ENCODE data around the gene RHEX. TPM values are rescaled to one million over a fixed set of nuclear protein-coding genes. Genes with fewer than 3 reads are reported as not detected.

RHEX gene
- total RNA-seq, 2 donors from 2014 or later: not detected

DNA sequence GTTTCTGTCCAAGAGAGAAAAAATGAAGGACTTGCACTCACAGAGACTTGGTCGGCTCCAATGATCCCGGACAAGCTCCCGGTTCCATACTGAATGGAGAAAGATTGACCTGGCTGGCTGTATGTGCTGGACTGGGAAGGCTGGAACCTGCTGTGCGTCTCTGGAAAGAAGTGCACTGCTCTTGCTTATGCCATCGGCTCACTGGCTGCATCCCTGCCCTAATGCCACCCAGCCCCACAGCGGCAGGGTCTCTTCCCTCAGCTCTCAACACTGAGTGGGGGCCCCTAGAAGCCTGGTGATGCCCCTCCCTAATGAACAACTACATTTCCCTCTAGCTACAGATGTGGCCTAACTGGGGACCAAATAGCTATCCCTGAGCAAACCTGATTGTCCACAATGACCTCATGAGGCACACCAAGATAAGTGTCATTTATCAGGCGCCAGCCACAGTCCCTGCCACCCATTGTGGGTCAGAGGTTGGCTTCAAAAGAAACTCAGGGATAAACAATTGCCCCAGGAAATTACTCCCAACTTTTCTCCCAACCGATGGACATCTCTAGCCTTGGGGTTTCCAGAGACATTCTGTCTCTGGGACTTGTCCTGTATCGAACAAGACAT lies 31.9 kb upstream of the RHEX start:
- Mint-ChIP-seq H3K27me3 (peaks cover 16% of the 10 kb centered on the region), H3K4me3 (no peak overlapping the region), H3K36me3 (ENCODE audit: low read depth) (no peaks in the 10 kb centered on the region), H3K4me1 (no peaks in the 10 kb centered on the region), H3K9me3 (no peaks in the 10 kb centered on the region), H3K27ac (no peak overlapping the region)
- ATAC-seq (replicated peaks): no peak

DNA sequence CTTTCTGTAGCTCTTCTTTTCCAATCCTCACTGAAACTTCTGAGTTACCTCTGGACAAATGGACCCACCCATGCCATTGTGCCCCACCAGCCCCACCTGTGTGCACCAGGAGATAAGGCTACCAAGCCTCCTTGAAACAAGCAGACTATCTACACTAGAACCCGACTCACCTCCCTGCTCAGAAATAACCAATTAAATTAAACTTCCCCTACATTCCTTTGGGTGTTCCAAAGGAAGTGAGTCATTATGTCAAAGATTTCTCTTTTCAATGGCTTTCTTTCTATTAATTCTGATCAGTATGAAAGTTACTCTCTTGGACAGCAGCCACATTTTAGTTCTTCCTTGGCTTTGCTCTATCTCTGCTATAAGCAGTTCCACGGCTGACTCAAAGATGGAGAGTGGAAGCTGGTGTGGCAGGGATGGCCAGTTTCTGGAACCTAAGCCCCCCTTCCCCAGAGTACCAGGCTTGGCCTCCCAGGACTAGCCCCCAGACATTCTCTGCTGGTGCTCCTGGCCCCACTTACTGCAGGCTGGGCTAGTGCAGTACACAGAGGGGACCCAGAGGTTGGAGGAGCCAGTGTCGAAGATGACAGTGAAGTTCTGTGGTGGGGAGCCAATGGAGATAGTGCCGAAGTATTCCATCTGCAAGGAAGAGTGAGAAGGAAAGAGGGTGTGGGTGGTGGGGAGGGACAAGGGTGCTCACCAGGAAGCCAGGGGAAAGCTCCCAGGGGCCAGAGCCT lies 31.2 kb upstream of the RHEX start:
- Mint-ChIP-seq H3K27ac (no peak overlapping the region), H3K36me3 (ENCODE audit: low read depth) (no peaks in the 10 kb centered on the region), H3K27me3 (peaks cover 16% of the 10 kb centered on the region), H3K4me3 (no peak overlapping the region), H3K9me3 (no peaks in the 10 kb centered on the region), H3K4me1 (no peaks in the 10 kb centered on the region)
- no peak for ATAC-seq (replicated peaks)

DNA sequence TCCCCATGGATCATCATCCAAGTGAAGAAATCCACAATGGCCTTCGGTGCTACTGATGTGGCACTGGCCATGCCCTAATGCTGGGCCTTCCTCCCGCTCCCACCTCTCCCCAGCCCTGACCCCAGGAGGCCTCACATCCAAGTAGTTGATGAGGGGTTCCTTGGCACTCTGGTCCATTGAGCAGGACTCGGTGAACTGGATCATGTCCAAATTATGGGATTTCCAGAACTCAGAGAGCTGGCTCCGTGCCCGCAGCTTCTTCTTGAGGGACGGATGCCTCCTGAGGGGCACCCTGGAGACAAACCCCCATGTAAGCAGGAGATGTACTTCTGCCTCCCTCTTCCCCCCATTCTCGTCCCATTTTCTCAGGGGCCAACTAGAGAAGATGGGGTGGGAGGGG lies 30.2 kb upstream of the RHEX start:
- H3K9me3 Mint-ChIP-seq: no peaks in the 10 kb centered on the region
- H3K36me3 Mint-ChIP-seq (ENCODE audit: low read depth): no peaks in the 10 kb centered on the region
- H3K4me3 Mint-ChIP-seq: no peak overlapping the region
- ATAC-seq (replicated peaks): no peak
- H3K27me3 Mint-ChIP-seq: peaks cover 16% of the 10 kb centered on the region
- H3K4me1 Mint-ChIP-seq: no peaks in the 10 kb centered on the region
- H3K27ac Mint-ChIP-seq: no peak overlapping the region

DNA sequence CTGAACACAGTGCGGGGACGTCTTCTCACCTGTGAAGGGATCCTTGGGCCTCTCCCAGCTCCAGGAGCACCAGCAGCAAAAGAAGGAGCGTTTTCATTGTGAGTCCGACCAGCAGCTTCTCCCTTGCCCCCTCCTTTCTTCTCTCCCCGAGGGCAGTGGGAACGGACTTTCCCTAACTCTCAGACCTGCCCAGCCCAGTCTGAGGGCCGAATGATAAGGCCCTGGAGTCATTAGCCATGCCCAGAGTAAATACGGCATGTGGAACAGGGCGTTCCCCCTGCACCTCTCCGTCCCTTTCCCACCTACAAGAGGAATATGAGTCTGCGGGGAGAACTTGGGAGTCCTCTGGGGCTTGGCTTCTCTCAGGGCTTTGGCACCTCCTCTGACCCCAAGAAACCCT lies 29.3 kb upstream of the RHEX start, which contains the start of gene CTSE:
TSS of gene CTSE (minus strand) at position 201 of the 400 bp plus-strand sequence. CDS start at position 97, 104 bp downstream.
- no peaks in the 10 kb centered on the region for H3K9me3 Mint-ChIP-seq
- H3K27ac Mint-ChIP-seq: no peak within 1 kb of the TSS
- no peak within 1 kb of the TSS for H3K4me3 Mint-ChIP-seq
- no peak for ATAC-seq (replicated peaks)
- peaks cover 21% of the 10 kb centered on the region for H3K27me3 Mint-ChIP-seq
- H3K36me3 Mint-ChIP-seq (ENCODE audit: low read depth): no peaks in the 10 kb centered on the region
- H3K4me1 Mint-ChIP-seq: no peaks in the 10 kb centered on the region

DNA sequence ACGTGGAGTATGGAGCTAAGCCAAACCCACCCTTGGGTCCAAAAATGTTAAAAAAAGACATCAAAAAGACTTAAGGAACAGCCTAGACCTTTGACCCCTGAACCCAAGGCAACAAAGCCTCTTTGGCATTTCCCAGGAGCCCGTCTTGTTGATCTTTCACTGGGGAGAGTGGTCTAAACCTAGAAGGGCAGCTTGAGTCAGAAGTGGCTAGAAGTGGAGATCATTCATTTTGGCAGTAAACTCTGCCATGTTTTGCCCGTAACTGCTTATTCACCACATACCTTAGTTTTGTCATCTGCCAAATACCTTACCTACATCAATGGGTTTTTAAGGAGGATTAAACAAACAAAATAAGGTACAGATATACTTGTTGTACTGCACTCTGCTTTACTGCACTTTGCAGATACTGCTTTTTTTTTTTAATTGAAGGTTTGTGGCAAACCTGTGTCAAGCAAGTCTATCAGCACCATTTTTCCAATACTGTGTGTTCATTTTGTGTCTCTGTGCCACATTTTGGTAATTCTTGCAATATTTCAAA lies 27.6 kb upstream of the RHEX start:
- ATAC-seq (replicated peaks): no peak

DNA sequence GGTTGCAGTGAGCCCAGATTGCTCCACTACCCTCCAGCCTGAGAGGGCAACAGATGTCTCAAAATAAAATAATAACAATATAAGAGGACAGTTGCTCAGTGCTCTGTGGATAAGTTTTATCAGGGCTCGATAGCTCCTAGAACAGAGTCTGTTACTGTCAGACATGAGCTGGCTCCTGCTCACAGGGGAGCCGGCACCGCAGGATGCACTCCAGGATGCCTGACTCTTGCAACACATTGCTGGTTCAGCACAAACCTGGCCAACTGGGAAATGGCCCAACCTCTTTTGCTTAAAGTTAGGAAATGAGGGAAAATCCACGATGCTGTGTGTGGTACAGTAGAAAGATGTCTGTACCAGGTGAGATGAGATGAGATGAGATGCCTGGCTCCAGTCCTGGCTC lies 23.5 kb upstream of the RHEX start:
- H3K27me3 Mint-ChIP-seq: peaks cover 10% of the 10 kb centered on the region
- no peak for ATAC-seq (replicated peaks)
- no peak overlapping the region for H3K27ac Mint-ChIP-seq
- H3K9me3 Mint-ChIP-seq: no peaks in the 10 kb centered on the region
- H3K4me1 Mint-ChIP-seq: no peaks in the 10 kb centered on the region
- H3K4me3 Mint-ChIP-seq: no peak overlapping the region
- H3K36me3 Mint-ChIP-seq (ENCODE audit: low read depth): no peaks in the 10 kb centered on the region

More for the DNA sequence above, 27.6 kb upstream of the RHEX start:
- no peak overlapping the region for H3K4me3 Mint-ChIP-seq
- no peaks in the 10 kb centered on the region for H3K9me3 Mint-ChIP-seq
- H3K27me3 Mint-ChIP-seq: peaks cover 24% of the 10 kb centered on the region
- H3K27ac Mint-ChIP-seq: no peak overlapping the region
- H3K36me3 Mint-ChIP-seq (ENCODE audit: low read depth): no peaks in the 10 kb centered on the region
- H3K4me1 Mint-ChIP-seq: no peaks in the 10 kb centered on the region

DNA sequence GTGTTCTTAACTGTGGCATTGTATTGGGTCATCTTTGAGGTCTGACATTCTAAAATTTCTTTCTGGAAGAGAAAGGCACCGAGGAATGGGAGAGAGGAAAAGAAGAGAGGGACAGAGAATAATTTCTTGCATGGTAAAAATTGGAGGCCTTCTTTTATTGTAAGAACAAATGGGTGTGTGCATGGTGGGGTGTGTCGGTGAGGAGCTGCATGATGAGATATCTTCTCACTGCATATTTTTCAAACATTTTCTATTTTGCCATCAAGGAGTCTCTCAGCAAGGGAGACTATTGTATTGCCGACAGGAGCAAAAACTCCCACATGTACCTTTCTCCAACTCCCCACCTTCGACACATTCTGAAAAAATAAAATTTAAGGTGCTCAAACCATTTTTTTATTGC lies 22.8 kb upstream of the RHEX start:
- Mint-ChIP-seq H3K36me3 (ENCODE audit: low read depth) (no peaks in the 10 kb centered on the region), H3K9me3 (no peaks in the 10 kb centered on the region), H3K4me1 (peaks cover 4% of the 10 kb centered on the region), H3K27me3 (peaks cover 10% of the 10 kb centered on the region), H3K27ac (no peak overlapping the region), H3K4me3 (no peak overlapping the region)
- no peak for ATAC-seq (replicated peaks)

DNA sequence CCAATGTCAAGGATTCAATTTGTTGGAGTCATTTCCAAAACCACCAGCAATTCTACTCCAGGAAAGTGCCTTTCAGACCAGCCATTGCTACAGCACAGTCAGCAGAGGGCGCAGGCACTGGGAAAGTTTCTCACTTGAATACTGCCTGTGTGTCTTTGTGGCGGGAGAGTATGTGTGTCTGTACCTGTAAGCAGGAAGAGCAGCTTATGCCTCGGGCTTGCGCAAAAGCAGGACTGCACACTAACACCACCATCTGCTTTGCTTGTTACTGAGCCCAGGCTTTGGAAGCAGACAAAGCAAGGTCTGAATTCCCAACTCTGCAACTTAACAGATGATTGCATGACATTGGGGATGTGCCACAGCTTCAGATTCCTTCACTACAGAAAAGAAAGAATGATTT lies 22.3 kb upstream of the RHEX start:
- ATAC-seq (replicated peaks): peak; percentile 97
- H3K4me1 Mint-ChIP-seq: peaks cover 4% of the 10 kb centered on the region

DNA sequence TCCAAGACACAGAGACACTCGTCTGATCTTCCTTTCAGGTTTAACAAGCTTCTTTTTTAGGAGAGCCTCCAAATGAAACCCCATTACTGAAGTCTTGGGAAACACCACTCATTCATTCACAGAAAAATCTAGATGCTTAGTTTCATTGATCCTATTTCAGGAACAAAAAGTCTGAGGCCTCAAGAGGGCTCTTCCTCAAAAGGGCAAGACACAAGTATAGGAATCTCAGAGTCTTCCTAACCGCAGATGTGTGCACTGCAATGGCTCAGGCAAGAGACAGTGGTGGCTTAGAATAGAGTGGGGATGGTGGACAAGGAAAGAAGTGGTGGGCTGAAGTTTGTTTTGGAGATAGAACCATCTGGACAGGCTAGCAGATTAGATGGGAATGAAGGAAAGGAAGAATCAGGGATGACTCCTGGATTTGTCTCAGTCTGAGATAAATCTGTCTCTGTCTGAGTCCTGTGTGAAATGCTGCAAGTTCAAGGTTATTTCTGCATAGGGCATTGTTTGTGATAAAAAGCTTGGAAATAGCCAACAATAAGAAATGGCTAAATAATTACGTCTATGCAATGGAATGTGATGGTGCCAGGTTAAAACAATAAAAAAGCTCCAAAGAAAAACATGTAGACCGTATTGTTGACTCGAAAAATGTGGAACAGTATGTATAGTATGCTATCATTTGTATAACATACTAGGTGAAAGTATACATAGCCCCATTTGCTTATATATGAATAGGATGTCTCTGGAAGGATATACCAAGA lies 20.4 kb upstream of the RHEX start:
- Mint-ChIP-seq H3K27ac (no peak overlapping the region), H3K27me3 (peaks cover 10% of the 10 kb centered on the region), H3K4me1 (peaks cover 4% of the 10 kb centered on the region), H3K36me3 (ENCODE audit: low read depth) (no peaks in the 10 kb centered on the region), H3K4me3 (no peak overlapping the region), H3K9me3 (no peaks in the 10 kb centered on the region)
- ATAC-seq (replicated peaks): no peak

More for the DNA sequence above, 22.3 kb upstream of the RHEX start:
- Mint-ChIP-seq H3K4me3 (no peak overlapping the region), H3K27me3 (peaks cover 10% of the 10 kb centered on the region), H3K9me3 (no peaks in the 10 kb centered on the region), H3K36me3 (ENCODE audit: low read depth) (no peaks in the 10 kb centered on the region), H3K27ac (no peak overlapping the region)

DNA sequence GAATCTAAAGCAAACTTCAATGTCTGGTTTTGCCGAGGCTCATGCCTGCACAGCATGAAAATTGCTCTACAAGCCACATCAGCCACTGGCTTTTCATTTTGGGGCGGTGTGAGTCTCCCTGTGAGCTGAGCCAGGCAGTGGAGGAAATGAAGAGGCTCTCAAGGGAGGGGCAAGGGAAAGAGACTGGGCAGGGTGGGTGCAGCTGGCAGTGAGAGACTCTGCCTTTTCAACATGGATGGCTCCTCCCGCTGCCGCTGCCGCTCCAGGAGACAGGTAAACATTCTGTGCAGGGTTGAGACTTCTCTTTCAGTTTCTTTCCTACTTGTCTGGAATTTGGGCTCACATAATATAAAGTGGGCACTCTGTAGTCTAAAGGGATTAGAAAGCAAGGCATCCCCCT lies 17.9 kb upstream of the RHEX start:
- H3K36me3 Mint-ChIP-seq (ENCODE audit: low read depth): no peaks in the 10 kb centered on the region
- peaks cover 18% of the 10 kb centered on the region for H3K4me1 Mint-ChIP-seq
- H3K27ac Mint-ChIP-seq: peak overlapping the region; percentile 14
- no peaks in the 10 kb centered on the region for H3K9me3 Mint-ChIP-seq
- peak overlapping the region; percentile 63 for H3K4me3 Mint-ChIP-seq
- ATAC-seq (replicated peaks): peak; percentile 11
- no peaks in the 10 kb centered on the region for H3K27me3 Mint-ChIP-seq

DNA sequence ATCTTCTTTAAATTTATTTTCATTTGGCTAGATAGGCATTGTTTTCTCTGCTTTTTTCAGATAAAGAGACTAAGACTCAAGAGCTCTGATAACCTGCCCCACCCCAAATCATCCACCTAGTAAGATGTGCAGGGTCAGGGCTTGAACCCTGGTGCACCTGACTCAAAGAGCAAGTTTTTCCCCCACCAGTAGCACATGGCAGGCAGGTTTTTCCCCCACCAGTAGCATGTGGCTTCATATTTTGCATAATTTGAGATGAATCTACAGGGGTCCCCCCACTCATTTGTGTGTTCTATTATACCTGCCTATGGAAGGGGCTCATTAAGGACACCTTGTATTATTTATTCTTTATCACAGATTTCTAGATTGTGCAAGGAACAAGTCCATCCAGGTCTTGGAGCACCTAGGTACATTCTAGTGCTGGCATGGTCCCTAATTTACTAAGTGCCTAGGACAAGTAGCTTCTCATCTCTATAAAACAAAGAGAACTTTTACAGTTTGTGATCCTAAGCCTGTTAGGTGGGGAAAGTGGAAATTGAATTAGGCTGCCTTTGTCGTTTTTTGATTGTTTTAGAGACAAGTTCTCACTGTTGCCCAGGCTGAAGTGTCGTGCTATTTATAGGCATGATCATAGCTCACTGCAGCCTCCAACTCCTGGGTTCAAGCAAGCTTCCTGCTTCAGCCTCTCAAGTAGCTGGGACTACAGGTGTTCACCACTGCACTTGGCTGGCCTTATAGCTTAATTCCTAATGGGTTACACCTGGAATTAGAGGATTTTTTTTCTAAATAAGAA lies 16.1 kb upstream of the RHEX start:
- Mint-ChIP-seq H3K36me3 (ENCODE audit: low read depth) (no peaks in the 10 kb centered on the region), H3K27ac (no peak overlapping the region), H3K4me3 (no peak overlapping the region), H3K27me3 (no peaks in the 10 kb centered on the region), H3K9me3 (no peaks in the 10 kb centered on the region), H3K4me1 (peaks cover 19% of the 10 kb centered on the region)
- peak; percentile 62 for ATAC-seq (replicated peaks)

DNA sequence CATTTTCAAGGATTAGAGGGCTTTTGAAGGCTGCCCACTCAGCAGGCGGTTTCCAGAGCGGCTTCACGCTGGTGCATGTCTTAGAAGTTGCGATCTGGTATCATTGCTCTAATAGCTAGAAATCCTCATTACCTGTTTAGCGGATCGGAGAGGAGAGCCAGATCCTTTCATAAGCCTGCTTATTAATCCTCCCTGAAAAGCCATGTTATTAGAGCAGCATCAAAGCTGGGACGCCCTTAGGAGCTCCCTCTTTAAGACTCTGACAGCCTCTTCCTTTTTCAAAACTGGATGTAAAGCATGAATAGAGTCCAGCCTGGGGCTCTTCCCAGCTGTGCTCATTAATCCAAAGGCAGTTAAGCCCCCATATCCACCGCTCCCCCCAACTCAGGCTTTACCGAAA lies 15.4 kb upstream of the RHEX start:
- no peak overlapping the region for H3K27ac Mint-ChIP-seq
- no peaks in the 10 kb centered on the region for H3K9me3 Mint-ChIP-seq
- no peak overlapping the region for H3K4me3 Mint-ChIP-seq
- no peaks in the 10 kb centered on the region for H3K27me3 Mint-ChIP-seq
- ATAC-seq (replicated peaks): no peak
- H3K36me3 Mint-ChIP-seq (ENCODE audit: low read depth): no peaks in the 10 kb centered on the region
- peaks cover 19% of the 10 kb centered on the region for H3K4me1 Mint-ChIP-seq

DNA sequence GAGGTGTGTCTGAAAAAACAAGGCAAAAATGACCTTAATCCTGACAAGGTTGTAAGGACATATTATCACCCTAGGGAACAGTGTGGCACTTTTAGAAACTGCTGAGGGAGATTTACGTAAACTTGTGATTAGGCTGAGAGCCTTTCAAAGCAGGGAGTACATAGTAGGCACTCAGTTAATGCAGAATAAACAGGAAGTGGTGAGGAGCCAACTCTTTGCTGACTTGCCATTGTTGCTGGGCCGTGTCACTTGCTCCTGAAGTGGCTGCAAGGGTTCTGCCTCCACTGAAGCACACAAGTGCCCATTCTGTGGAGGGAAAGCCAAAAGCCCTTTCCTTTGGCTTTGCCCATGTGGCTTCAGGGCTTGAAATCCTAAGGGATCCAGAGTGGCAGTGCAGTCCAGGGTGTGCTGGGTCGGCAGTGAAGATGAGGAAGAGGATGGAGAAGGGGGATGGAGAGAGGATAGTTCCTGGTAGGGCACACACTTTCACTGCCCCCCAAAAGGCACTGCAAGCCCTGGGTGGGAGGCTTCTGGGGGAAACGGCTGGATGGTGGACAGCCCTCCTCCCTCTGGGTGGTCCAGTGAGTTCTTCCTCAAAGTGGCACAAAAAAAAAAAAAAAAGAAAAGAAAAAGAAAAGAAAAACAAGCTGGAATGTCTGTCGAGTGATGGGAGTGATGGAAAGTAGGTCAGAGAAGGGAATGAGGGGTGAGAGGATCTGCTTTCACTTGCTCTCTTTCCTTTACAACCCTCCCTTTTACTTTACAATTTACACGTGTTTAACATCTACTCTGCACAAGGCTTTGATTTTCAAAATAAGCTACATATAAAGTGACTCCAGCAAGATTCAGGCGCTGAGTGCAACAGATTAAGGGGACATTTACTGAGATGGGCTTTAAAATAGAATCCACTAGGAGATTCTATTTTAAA lies 13.7 kb upstream of the RHEX start:
- Mint-ChIP-seq H3K27ac (peak overlapping the region; percentile 93), H3K4me1 (peaks cover 19% of the 10 kb centered on the region), H3K9me3 (no peaks in the 10 kb centered on the region), H3K27me3 (no peaks in the 10 kb centered on the region), H3K36me3 (ENCODE audit: low read depth) (no peaks in the 10 kb centered on the region), H3K4me3 (peak overlapping the region; percentile 79)
- ATAC-seq (replicated peaks): peak; percentile 79

All from activated T-helper 17 cell treated with anti-CD3 and anti-CD28 coated beads, Interleukin-2, amount 50 U/mL, for 72 hours (primary cell).